Measurements from ENCODE around the gene KLB.
"Not testable (repeated sequence)": the region's sequence is repeated elsewhere in the genome, so short reads cannot be mapped to it uniquely, and the experiment has no call there.

DNA sequence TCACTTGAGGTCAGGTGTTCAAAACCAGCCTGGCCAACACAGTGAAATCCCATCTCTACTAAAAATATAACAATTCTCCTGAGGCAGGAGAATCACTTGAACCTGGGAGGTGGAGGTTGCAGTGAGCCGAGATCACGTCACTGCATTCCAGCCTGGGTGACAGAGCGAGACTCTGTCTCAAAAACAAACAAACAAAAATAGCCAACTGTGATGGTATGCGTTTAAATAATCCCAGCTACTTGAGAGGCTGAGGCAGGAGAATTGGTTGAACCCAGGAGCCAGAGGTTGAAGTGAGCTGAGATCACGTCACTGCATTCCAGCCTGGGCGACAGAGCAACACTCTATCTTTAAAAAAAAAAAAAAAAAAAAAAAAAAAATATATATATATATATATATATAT, 5.1 kb upstream of the KLB start:
- TF ChIP-seq, protein P1, sequence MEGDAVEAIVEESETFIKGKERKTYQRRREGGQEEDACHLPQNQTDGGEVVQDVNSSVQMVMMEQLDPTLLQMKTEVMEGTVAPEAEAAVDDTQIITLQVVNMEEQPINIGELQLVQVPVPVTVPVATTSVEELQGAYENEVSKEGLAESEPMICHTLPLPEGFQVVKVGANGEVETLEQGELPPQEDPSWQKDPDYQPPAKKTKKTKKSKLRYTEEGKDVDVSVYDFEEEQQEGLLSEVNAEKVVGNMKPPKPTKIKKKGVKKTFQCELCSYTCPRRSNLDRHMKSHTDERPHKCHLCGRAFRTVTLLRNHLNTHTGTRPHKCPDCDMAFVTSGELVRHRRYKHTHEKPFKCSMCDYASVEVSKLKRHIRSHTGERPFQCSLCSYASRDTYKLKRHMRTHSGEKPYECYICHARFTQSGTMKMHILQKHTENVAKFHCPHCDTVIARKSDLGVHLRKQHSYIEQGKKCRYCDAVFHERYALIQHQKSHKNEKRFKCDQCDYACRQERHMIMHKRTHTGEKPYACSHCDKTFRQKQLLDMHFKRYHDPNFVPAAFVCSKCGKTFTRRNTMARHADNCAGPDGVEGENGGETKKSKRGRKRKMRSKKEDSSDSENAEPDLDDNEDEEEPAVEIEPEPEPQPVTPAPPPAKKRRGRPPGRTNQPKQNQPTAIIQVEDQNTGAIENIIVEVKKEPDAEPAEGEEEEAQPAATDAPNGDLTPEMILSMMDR (IDR thresholded peaks at IDR 0.05) = not testable (repeated sequence)
- TF ChIP-seq EP300 (IDR thresholded peaks at IDR 0.05); POLR2A (IDR thresholded peaks at IDR 0.05; ENCODE audit: low read depth); POLR2AphosphoS5 (IDR thresholded peaks at IDR 0.05): not testable (repeated sequence)
